Natural killer cell (primary cell): ENCODE data around the gene KIAA0319L. TPM values are rescaled to one million over a fixed set of nuclear protein-coding genes. Genes with fewer than 3 reads are reported as not detected.

Experiments
- ATAC-seq, 3 donors: fragments of 150-1000 bp in 2 of 3; fragments of 200-7000 bp in 1 of 3; cut with Tn5 transposase; 1 replicate in 1 of 3; 2 replicates in 2 of 3; pipeline ENCODE4 v1.10.0; 2021; ENCODE audit warnings: mild to moderate bottlenecking in 2 of 3, moderate library complexity in 2 of 3
- DNase-seq, 2 donors: peaks; one replicate each; pipeline versions ENCODE4 v3.0.0 to v3.0.0-alpha.2; 2013 to 2021; ENCODE audit warnings: mixed read lengths in 1 of 2
- H3K27ac ChIP-seq: one replicate; pipeline ENCODE4 v1.5.1; 2013; ENCODE audit warnings: mild to moderate bottlenecking, low read length
- H3K27me3 ChIP-seq: one replicate; pipeline ENCODE4 v1.6.1; 2013; ENCODE audit warnings: low read length; ENCODE audit not compliant: control insufficient read depth, insufficient read depth
- H3K36me3 ChIP-seq: one replicate; pipeline ENCODE4 v1.6.1; 2013; ENCODE audit warnings: low read length; ENCODE audit not compliant: control insufficient read depth, insufficient read depth
- H3K4me1 ChIP-seq: one replicate; pipeline ENCODE4 v1.6.1; 2013; ENCODE audit warnings: low read length; ENCODE audit not compliant: control insufficient read depth, insufficient read depth
- H3K4me3 ChIP-seq: one replicate; pipeline ENCODE4 v1.5.1; 2013; ENCODE audit warnings: low read length
- H3K9me3 ChIP-seq: one replicate; pipeline ENCODE4 v1.6.1; 2013; ENCODE audit warnings: low read length; ENCODE audit not compliant: control insufficient read depth, insufficient read depth
- H3K27ac Mint-ChIP-seq, 2 donors: one replicate each; pipeline ENCODE4 v1.8.0; 2022; ENCODE audit warnings: mild to moderate bottlenecking in 2 of 2, mixed read lengths in 2 of 2, moderate library complexity in 1 of 2
- H3K27me3 Mint-ChIP-seq, 2 donors: one replicate each; pipeline ENCODE4 v1.8.0; 2022; ENCODE audit warnings: low read depth in 2 of 2, mixed read lengths in 2 of 2
- H3K36me3 Mint-ChIP-seq: one replicate; pipeline ENCODE4 v1.8.0; 2022; ENCODE audit warnings: mixed read lengths
- H3K4me1 Mint-ChIP-seq, 2 donors: one replicate each; pipeline ENCODE4 v1.8.0; 2022; ENCODE audit warnings: mixed read lengths in 2 of 2
- H3K4me3 Mint-ChIP-seq: one replicate; pipeline ENCODE4 v1.8.0; 2022; ENCODE audit warnings: mild to moderate bottlenecking, moderate library complexity, mixed read lengths
- H3K9me3 Mint-ChIP-seq, 2 donors: one replicate each; pipeline ENCODE4 v1.8.0; 2022; ENCODE audit warnings: mixed read lengths in 2 of 2
- CTCF ChIP-seq: fragments of 200-600 bp; IDR thresholded peaks from one replicate; pipeline ENCODE4 v1.8.0; 2022; ENCODE audit warnings: antibody characterized with exemption
- WGBS: methylation state at CpG from one replicate; pipeline ENCODE4 v1.1.7; 2013; ENCODE audit warnings: missing lambda C conversion rate; ENCODE audit not compliant: insufficient coverage; 5-methylcytosine and 5-hydroxymethylcytosine counted together
- intact Hi-C: fragments of 100-400 bp; cut with micrococcal nuclease; formaldehyde crosslinking; loops from one replicate; pipeline ENCODE4 v1.14.2; 2022
- total RNA-seq, 4 donors: library from RNA; stranded (reverse); fragments of 120-200 nt in 1 of 4; gene quantifications; one replicate each; pipeline versions ENCODE4 v1.2.3 to v1.2.4, GENCODE V29; 2013 to 2022

Gene KIAA0319L
- total RNA-seq, 3 donors from 2014 or later (not counting 1 experiment from before 2014, with no cell fraction given): 51.3 to 75.0 (median 64.8) TPM

GRCh38 chr1:35461966-35462651 lies 95.1 kb downstream of the KIAA0319L start:
- no peak overlapping the region for H3K27ac ChIP-seq
- no peaks in the 10 kb centered on the region for H3K27me3 ChIP-seq
- peaks cover 36% of the 10 kb centered on the region for H3K36me3 ChIP-seq
- 86% methylated on average over 5 of the region's 5 CpGs for WGBS
- no peaks in the 10 kb centered on the region for H3K9me3 ChIP-seq
- ATAC-seq (no peak), DNase-seq (peak in 1 of 2 donors; percentile 12)
- H3K4me1 Mint-ChIP-seq: peaks cover 0 to 3% of the 10 kb centered on the region in 2 donors
- H3K27me3 Mint-ChIP-seq: no peaks in the 10 kb centered on the region
- H3K4me3 Mint-ChIP-seq: no peak overlapping the region
- intact Hi-C loops: no loop called here
- no peak for TF ChIP-seq CTCF
- H3K4me1 ChIP-seq: peaks cover 9% of the 10 kb centered on the region
- peaks cover 19% of the 10 kb centered on the region for H3K36me3 Mint-ChIP-seq
- H3K4me3 ChIP-seq: no peak overlapping the region
- no peak overlapping the region for H3K27ac Mint-ChIP-seq
- peaks cover 0 to 3% of the 10 kb centered on the region in 2 donors for H3K9me3 Mint-ChIP-seq

- intact Hi-C loops: no loop called here
- Histone ChIP-seq H3K27ac (no peak overlapping the region), H3K27me3 (no peaks in the 10 kb centered on the region), H3K4me3 (no peak overlapping the region), H3K4me1 (peaks cover 13% of the 10 kb centered on the region), H3K36me3 (peaks cover 29% of the 10 kb centered on the region), H3K9me3 (no peaks in the 10 kb centered on the region)
- ATAC-seq: no peak
- peaks cover 15% of the 10 kb centered on the region for H3K36me3 Mint-ChIP-seq
- H3K4me3 Mint-ChIP-seq: no peak overlapping the region
- no peak for TF ChIP-seq CTCF
- H3K4me1 Mint-ChIP-seq: peaks cover 0 to 4% of the 10 kb centered on the region in 2 donors
- H3K9me3 Mint-ChIP-seq: peaks cover 0 to 3% of the 10 kb centered on the region in 2 donors
- no peaks in the 10 kb centered on the region for H3K27me3 Mint-ChIP-seq
- WGBS: no CpG with 5 or more reads among the region's 2 CpGs
- peak overlapping the region in 1 of 2 donors; percentile 51 for H3K27ac Mint-ChIP-seq
- no peak for DNase-seq
Measured at GRCh38 chr1:35460796-35461195, 96.4 kb downstream of the KIAA0319L start.

- peaks cover 13% of the 10 kb centered on the region for H3K4me1 ChIP-seq
- no peaks in the 10 kb centered on the region for H3K9me3 ChIP-seq
- peak in 1 of 3 donors; percentile 22 for ATAC-seq
- Mint-ChIP-seq H3K27ac (peak overlapping the region in 1 of 2 donors; percentile 24), H3K4me3 (no peak overlapping the region), H3K27me3 (no peaks in the 10 kb centered on the region), H3K4me1 (peaks cover 6 to 9% of the 10 kb centered on the region in 2 donors), H3K36me3 (peaks cover 6% of the 10 kb centered on the region), H3K9me3 (no peaks in the 10 kb centered on the region)
- WGBS: 71% methylated on average over 1 of the region's 1 CpG
- H3K36me3 ChIP-seq: peaks cover 32% of the 10 kb centered on the region
- no peak for DNase-seq
- H3K27me3 ChIP-seq: no peaks in the 10 kb centered on the region
- H3K4me3 ChIP-seq: no peak overlapping the region
- no peak overlapping the region for H3K27ac ChIP-seq
- intact Hi-C loops: no loop called here
- TF ChIP-seq CTCF: no peak
Measured at GRCh38 chr1:35454616-35455015, 102.6 kb downstream of the KIAA0319L start.

GRCh38 chr1:35454176-35454575 lies 103.0 kb downstream of the KIAA0319L start:
- Mint-ChIP-seq H3K9me3 (no peaks in the 10 kb centered on the region), H3K36me3 (peaks cover 6% of the 10 kb centered on the region), H3K27me3 (no peaks in the 10 kb centered on the region), H3K27ac (no peak overlapping the region), H3K4me3 (no peak overlapping the region), H3K4me1 (peaks cover 6 to 9% of the 10 kb centered on the region in 2 donors)
- no peak for DNase-seq
- Histone ChIP-seq H3K36me3 (peaks cover 37% of the 10 kb centered on the region), H3K4me3 (no peak overlapping the region), H3K4me1 (peaks cover 13% of the 10 kb centered on the region), H3K9me3 (no peaks in the 10 kb centered on the region), H3K27ac (no peak overlapping the region), H3K27me3 (no peaks in the 10 kb centered on the region)
- intact Hi-C loops: no loop called here
- ATAC-seq: no peak
- TF ChIP-seq CTCF: no peak
- WGBS: 83% methylated on average over 3 of the region's 4 CpGs
